CD4-positive, CD25-positive, alpha-beta regulatory T cell (primary cell): ENCODE data around the gene SMG5. TPM values are rescaled to one million over a fixed set of nuclear protein-coding genes. Genes with fewer than 3 reads are reported as not detected.
A peak's percentile ranks its signal among the peaks of the same experiment; 100 is the strongest.

Experiments used
- ATAC-seq, 2 donors: fragments of 150-1000 bp; cut with Tn5 transposase; one replicate each; pipeline ENCODE4 v1.10.0; 2021; ENCODE audit warnings: low read depth in 2 of 2, moderate number of reproducible peaks in 2 of 2, moderate library complexity in 1 of 2
- DNase-seq, 3 donors: peaks; one replicate each; pipeline versions ENCODE4 v3.0.0 to v3.0.0-alpha.2; 2012 to 2022; ENCODE audit warnings: mixed read lengths in 1 of 3
- H3K27ac ChIP-seq: one replicate; pipeline ENCODE4 v1.7.0; 2013; ENCODE audit warnings: mild to moderate bottlenecking, low read length; ENCODE audit not compliant: insufficient read depth, poor library complexity, severe bottlenecking
- H3K27me3 ChIP-seq: one replicate; pipeline ENCODE4 v1.7.0; 2013; ENCODE audit warnings: low read length; ENCODE audit not compliant: control insufficient read depth, insufficient read depth
- H3K36me3 ChIP-seq: one replicate; pipeline ENCODE4 v1.7.0; 2013; ENCODE audit warnings: mild to moderate bottlenecking, low read length, moderate library complexity; ENCODE audit not compliant: control insufficient read depth, insufficient read depth
- H3K4me1 ChIP-seq: 2 replicates; pipeline ENCODE4 v1.7.0; 2013; ENCODE audit warnings: mild to moderate bottlenecking, low read length; ENCODE audit not compliant: insufficient read depth, control insufficient read depth, poor library complexity, severe bottlenecking
- H3K4me3 ChIP-seq: one replicate; pipeline ENCODE4 v1.7.0; 2013; ENCODE audit warnings: low read depth, mild to moderate bottlenecking, low read length, moderate library complexity
- H3K9me3 ChIP-seq, 2 experiments: 1 replicate in 1 of 2; 2 replicates in 1 of 2; pipeline ENCODE4 v1.7.0; 2013; ENCODE audit warnings: low read length in 2 of 2, mild to moderate bottlenecking in 1 of 2, moderate library complexity in 1 of 2; ENCODE audit not compliant: control insufficient read depth in 2 of 2
- H3K27ac Mint-ChIP-seq, 3 donors: one replicate each; pipeline ENCODE4 v1.8.0; 2020 to 2022; ENCODE audit warnings: mild to moderate bottlenecking in 3 of 3, mixed read lengths in 3 of 3, moderate library complexity in 2 of 3
- H3K27me3 Mint-ChIP-seq: one replicate; pipeline ENCODE4 v1.8.0; 2022; ENCODE audit warnings: mild to moderate bottlenecking, mixed read lengths
- H3K36me3 Mint-ChIP-seq: one replicate; pipeline ENCODE4 v1.8.0; 2020; ENCODE audit warnings: mixed read lengths
- H3K4me1 Mint-ChIP-seq, 4 donors: one replicate each; pipeline ENCODE4 v1.8.0; 2020 to 2022; ENCODE audit warnings: mixed read lengths in 4 of 4, mild to moderate bottlenecking in 1 of 4
- H3K4me3 Mint-ChIP-seq, 4 donors: one replicate each; pipeline ENCODE4 v1.8.0; 2020 to 2022; ENCODE audit warnings: mild to moderate bottlenecking in 4 of 4, mixed read lengths in 4 of 4, moderate library complexity in 3 of 4
- H3K9me3 Mint-ChIP-seq, 7 donors: one replicate each; pipeline ENCODE4 v1.8.0; 2020 to 2022; ENCODE audit warnings: mixed read lengths in 7 of 7, mild to moderate bottlenecking in 3 of 7, moderate library complexity in 2 of 7
- polyA plus RNA-seq, 4 donors: library from polyadenylated mRNA; unstranded; fragments of 300-500 nt; fragmentation: Illumina TruSeq; gene quantifications; one replicate each; pipeline ENCODE4 v1.2.3, GENCODE V29; 2021
- total RNA-seq: library from RNA; stranded (reverse); gene quantifications from one replicate; pipeline ENCODE4 v1.2.3, GENCODE V29; 2022

SMG5 gene
- total and polyA plus RNA-seq, 5 donors from 2014 or later, result 12.0 to 64.0 (median 14.4) TPM

DNA sequence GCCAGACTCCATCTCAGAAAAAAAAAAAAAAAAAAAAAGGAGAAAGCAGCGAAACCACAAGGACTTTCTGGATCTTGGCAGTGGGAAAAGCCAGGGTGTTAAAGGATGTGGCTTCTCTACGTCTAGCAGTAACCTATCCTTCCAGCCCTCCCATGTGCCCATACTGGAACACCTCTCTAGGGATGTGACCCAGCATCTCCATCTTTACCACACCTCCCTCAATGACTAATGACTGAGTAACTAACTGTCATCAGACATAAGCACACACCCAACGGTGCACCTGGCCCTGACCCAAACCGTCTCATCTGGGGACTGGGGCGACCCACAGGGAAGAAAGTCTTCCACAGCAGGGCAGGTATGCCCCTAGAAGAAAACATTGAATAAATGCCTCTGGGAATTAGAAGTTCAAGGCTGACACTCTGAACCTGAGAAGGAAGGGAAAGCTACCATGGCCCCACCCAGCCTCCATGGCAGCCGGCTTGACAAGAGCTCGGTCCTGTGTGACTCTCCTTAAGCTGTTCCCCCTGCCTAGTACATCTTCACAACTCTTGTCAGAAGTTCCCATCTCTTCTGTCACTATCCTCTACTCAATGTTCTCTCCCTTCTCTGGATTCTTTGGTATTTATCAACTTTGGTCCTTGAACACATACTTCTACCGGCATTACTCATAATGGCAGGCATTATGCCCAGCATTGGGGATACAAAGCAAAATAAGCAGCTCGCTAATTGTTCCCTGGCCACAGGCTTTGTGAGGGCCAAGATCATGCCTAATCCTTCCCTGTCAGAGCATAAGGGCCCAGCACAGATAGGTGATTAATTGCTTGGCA, 20.0 kb downstream of the SMG5 start:
- Mint-ChIP-seq H3K27me3 (no peaks in the 10 kb centered on the region), H3K4me3 (no peak overlapping the region), H3K27ac (peak overlapping the region in 2 of 3 donors; percentile 7 to 11), H3K4me1 (peaks cover 0 to 3% (median 0%) of the 10 kb centered on the region in 4 donors), H3K36me3 (peaks cover 66% of the 10 kb centered on the region), H3K9me3 (peaks cover 0 to 1% (median 0%) of the 10 kb centered on the region in 7 donors)
- ATAC-seq, result no peak
- Histone ChIP-seq H3K4me3 (no peak overlapping the region), H3K36me3 (peaks cover 93% of the 10 kb centered on the region), H3K4me1 (no peaks in the 10 kb centered on the region), H3K9me3 (no peaks in the 10 kb centered on the region), H3K27me3 (no peaks in the 10 kb centered on the region), H3K27ac (no peak overlapping the region)
- no peak for DNase-seq

DNA sequence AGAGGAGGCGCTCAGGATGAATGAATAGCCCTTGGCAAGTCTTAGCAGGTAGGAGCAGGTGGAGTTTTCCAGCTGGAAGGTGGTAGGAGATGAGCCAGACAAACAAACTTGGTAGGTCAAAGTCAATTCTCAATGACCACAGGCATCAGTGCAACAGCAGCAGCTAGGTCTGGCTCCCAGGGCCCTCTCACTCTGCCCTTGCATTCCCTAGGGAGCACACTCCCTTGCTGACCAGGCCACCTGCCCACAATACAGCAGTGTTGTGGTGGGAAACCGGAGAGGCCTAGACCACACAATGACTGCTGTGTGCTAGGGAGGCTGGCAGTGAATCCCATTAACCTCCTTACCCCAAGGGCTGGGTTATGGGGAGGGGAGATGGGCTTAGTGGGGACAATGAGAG, 21.7 kb downstream of the SMG5 start:
- Histone ChIP-seq H3K27me3 (no peaks in the 10 kb centered on the region), H3K4me1 (no peaks in the 10 kb centered on the region), H3K27ac (no peak overlapping the region), H3K9me3 (no peaks in the 10 kb centered on the region), H3K36me3 (peaks cover 91% of the 10 kb centered on the region), H3K4me3 (no peak overlapping the region)
- Mint-ChIP-seq H3K4me3 (no peak overlapping the region), H3K27ac (peak overlapping the region in 1 of 3 donors; percentile 71), H3K36me3 (peaks cover 59% of the 10 kb centered on the region), H3K9me3 (no peaks in the 10 kb centered on the region), H3K27me3 (no peaks in the 10 kb centered on the region), H3K4me1 (peaks cover 0 to 3% (median under 1%) of the 10 kb centered on the region in 4 donors)
- no peak for ATAC-seq
- no peak for DNase-seq

DNA sequence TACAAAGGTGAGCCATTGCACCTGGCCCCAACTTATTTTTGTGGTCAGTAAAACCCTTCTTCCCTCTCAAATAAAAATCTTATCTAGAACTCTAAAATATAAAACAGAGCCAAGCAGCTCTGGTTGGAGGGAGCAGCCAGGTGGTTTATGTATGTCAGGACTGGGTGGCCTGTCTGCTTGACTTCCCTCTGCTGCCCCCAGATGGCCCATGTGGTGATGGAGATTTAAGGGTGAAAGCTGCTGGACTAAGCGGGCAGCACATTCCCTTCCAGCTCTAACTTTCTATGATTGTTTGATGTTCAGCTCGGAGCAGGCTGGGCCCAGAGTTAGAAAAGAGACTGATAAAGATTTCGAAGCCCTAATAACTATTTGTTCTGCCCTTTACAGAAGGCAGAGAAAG, 22.8 kb downstream of the SMG5 start:
- no peak overlapping the region for H3K4me3 Mint-ChIP-seq
- H3K27ac Mint-ChIP-seq, result peak overlapping the region in 2 of 3 donors; percentile 26 to 46
- Histone ChIP-seq H3K27me3 (no peaks in the 10 kb centered on the region), H3K4me1 (no peaks in the 10 kb centered on the region), H3K27ac (no peak overlapping the region), H3K9me3 (no peaks in the 10 kb centered on the region), H3K4me3 (no peak overlapping the region), H3K36me3 (peaks cover 84% of the 10 kb centered on the region)
- ATAC-seq (no peak), DNase-seq (no peak)
- H3K4me1 Mint-ChIP-seq, result peaks cover 0 to 2% (median under 1%) of the 10 kb centered on the region in 4 donors
- peaks cover 54% of the 10 kb centered on the region for H3K36me3 Mint-ChIP-seq
- H3K27me3 Mint-ChIP-seq, result no peaks in the 10 kb centered on the region
- no peaks in the 10 kb centered on the region for H3K9me3 Mint-ChIP-seq

DNA sequence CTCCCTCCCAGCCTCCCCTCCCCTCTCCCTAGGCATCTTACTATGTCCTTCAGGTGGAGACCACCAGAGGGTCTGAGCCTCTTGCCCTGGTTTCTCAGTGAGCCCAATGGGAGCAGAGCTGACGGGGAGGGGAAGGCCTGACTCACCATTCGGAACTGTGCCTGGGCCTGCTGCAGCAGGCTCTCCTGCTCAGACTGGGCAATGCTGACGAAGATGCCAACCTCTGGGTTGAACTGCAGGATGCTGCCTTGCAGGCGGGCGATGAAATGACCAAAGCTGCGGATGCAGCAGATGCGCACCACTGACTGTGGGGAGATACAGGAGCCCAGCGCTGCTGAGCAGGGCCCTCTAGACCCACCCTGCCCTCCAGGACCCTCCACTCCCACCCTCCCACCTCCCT, 23.8 kb downstream of the SMG5 start:
- peaks cover 0 to 2% (median under 1%) of the 10 kb centered on the region in 4 donors for H3K4me1 Mint-ChIP-seq
- Histone ChIP-seq H3K9me3 (no peaks in the 10 kb centered on the region), H3K27ac (no peak overlapping the region), H3K36me3 (peaks cover 86% of the 10 kb centered on the region), H3K4me3 (no peak overlapping the region), H3K4me1 (no peaks in the 10 kb centered on the region), H3K27me3 (no peaks in the 10 kb centered on the region)
- DNase-seq, result no peak
- H3K27me3 Mint-ChIP-seq, result no peaks in the 10 kb centered on the region
- no peaks in the 10 kb centered on the region for H3K9me3 Mint-ChIP-seq
- peak overlapping the region in 1 of 3 donors; percentile 26 for H3K27ac Mint-ChIP-seq
- no peak for ATAC-seq
- H3K4me3 Mint-ChIP-seq, result no peak overlapping the region
- H3K36me3 Mint-ChIP-seq, result peaks cover 52% of the 10 kb centered on the region

DNA sequence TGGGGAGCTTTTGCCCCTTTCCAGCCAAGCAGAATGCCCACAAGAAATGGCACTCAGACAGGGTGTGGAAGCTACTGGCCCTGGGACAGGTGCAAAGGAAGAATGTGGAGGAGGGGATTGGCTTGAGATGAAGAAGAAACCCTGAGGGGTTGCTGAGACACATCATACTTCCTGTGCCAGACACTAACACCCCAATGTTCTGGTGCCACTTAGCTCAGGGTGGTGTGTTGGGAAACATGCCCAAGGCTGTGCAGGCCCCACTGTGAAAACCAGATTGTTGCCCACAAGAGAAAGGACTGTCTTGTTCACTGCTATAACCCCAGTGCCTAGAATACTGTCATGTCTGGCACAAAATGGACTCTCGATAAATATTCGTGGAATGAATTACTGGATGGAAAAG, 24.9 kb downstream of the SMG5 start:
- Mint-ChIP-seq H3K36me3 (peaks cover 54% of the 10 kb centered on the region), H3K4me3 (no peak overlapping the region), H3K27me3 (no peaks in the 10 kb centered on the region), H3K9me3 (no peaks in the 10 kb centered on the region), H3K4me1 (peaks cover 0 to 3% (median 0%) of the 10 kb centered on the region in 4 donors), H3K27ac (peak overlapping the region in 1 of 3 donors; percentile 14)
- Histone ChIP-seq H3K4me1 (no peaks in the 10 kb centered on the region), H3K36me3 (peaks cover 86% of the 10 kb centered on the region), H3K27ac (no peak overlapping the region), H3K27me3 (no peaks in the 10 kb centered on the region), H3K4me3 (no peak overlapping the region), H3K9me3 (no peaks in the 10 kb centered on the region)
- ATAC-seq (no peak), DNase-seq (no peak)

DNA sequence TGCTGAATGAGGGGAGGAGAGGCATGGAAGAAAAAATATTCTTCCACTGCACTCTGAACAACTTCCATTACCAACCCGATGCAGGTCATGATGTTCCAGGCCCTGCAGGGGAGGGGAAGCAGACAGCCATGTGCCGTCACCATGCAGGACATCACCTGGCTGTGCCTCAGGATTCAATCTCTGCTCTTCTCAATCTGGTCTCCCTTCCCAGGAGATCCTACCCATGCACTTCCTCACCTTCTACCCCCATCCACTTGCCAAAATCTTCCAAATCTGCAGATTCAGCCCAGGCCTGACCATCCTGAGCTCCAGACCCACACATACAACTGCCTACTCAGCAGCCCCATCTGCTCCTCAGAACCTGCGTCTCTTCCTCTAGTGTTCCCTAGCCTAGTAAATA, 29.0 kb downstream of the SMG5 start:
- H3K27me3 ChIP-seq, result no peaks in the 10 kb centered on the region
- no peak overlapping the region for H3K4me3 Mint-ChIP-seq
- no peaks in the 10 kb centered on the region for H3K4me1 ChIP-seq
- no peaks in the 10 kb centered on the region for H3K27me3 Mint-ChIP-seq
- peaks cover 0 to 5% (median 2%) of the 10 kb centered on the region in 4 donors for H3K4me1 Mint-ChIP-seq
- H3K27ac Mint-ChIP-seq, result peak overlapping the region in 2 of 3 donors; percentile 30 to 57
- H3K27ac ChIP-seq, result no peak overlapping the region
- H3K9me3 Mint-ChIP-seq, result no peaks in the 10 kb centered on the region
- H3K9me3 ChIP-seq, result no peaks in the 10 kb centered on the region
- peaks cover 37% of the 10 kb centered on the region for H3K36me3 Mint-ChIP-seq
- ATAC-seq, result no peak
- H3K4me3 ChIP-seq, result no peak overlapping the region
- no peak for DNase-seq
- peaks cover 74% of the 10 kb centered on the region for H3K36me3 ChIP-seq

DNA sequence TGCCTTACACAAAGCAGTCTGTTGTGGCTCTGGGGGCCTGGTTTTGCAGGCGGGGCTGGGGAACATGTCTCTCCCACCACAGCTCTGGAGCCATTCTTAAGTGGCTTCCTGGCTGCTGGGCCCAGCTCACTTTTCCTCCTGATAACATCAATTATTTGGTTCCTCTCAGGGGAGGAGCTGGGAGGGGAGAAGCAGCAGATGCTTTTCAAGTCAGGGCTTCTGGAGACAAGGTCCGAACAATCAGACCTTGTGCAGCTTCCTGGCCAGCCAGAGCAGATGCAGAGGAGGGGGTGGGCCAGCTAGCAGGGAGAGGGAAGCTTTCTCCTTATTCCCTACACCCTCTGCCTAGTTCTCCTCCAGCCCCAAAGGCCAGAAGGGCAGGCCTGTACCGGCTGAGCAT, 31.1 kb downstream of the SMG5 start:
- Mint-ChIP-seq H3K4me3 (no peak overlapping the region), H3K4me1 (peaks cover 0 to 5% (median 2%) of the 10 kb centered on the region in 4 donors), H3K9me3 (no peaks in the 10 kb centered on the region), H3K27ac (peak overlapping the region in 1 of 3 donors; percentile 62), H3K36me3 (peaks cover 25% of the 10 kb centered on the region), H3K27me3 (no peaks in the 10 kb centered on the region)
- Histone ChIP-seq H3K27me3 (no peaks in the 10 kb centered on the region), H3K36me3 (peaks cover 55% of the 10 kb centered on the region), H3K27ac (no peak overlapping the region), H3K4me3 (no peak overlapping the region), H3K4me1 (peaks cover 3% of the 10 kb centered on the region), H3K9me3 (no peaks in the 10 kb centered on the region)
- DNase-seq, result no peak
- no peak for ATAC-seq

DNA sequence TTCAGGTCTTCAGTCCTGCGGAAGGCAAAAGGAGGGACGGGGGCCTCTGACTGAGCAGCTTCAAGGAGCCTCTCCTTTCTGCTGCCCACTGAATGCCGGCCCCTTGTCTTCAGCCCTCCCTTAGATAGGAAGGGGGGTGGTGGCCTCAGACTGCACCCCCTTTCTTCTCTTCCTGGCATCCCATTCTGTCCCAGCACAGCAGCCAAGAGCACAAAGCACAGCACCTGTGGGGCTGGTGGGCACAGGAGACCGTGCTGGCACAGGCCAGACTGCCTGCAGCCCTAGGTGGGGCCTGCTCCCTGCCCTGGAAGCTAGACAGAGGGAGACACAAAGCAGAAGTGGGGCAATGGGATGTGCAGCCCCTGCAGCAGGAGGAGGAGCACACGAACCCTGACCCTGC, 33.0 kb downstream of the SMG5 start:
- Mint-ChIP-seq H3K9me3 (no peaks in the 10 kb centered on the region), H3K27ac (no peak overlapping the region), H3K4me3 (peak overlapping the region in 1 of 4 donors; percentile 85), H3K4me1 (peaks cover 0 to 15% (median 11%) of the 10 kb centered on the region in 4 donors), H3K36me3 (peaks cover 18% of the 10 kb centered on the region), H3K27me3 (no peaks in the 10 kb centered on the region)
- Histone ChIP-seq H3K4me1 (peaks cover 21% of the 10 kb centered on the region), H3K36me3 (peaks cover 44% of the 10 kb centered on the region), H3K9me3 (no peaks in the 10 kb centered on the region), H3K27ac (no peak overlapping the region), H3K4me3 (no peak overlapping the region), H3K27me3 (no peaks in the 10 kb centered on the region)
- no peak for DNase-seq
- no peak for ATAC-seq
